ENCODE measurements around the gene MAGOH.
A peak's percentile ranks its signal among the peaks of the same experiment; 100 is the strongest.
"Not testable (repeated sequence)": the region's sequence is repeated elsewhere in the genome, so short reads cannot be mapped to it uniquely, and the experiment has no call there.

Gene MAGOH

GRCh38 chr1:53187401-53187800 lies 50.9 kb downstream of the MAGOH start:
- DNase-seq (ENCODE audit: low read depth in 3 of 3) = no peak

- no peak for DNase-seq (ENCODE audit: low read depth in 3 of 3)
Observed at GRCh38 chr1:53186533-53186932, 51.8 kb downstream of the MAGOH start.

GRCh38 chr1:53185955-53186297 lies 52.4 kb downstream of the MAGOH start:
- not testable (repeated sequence) for DNase-seq (ENCODE audit: low read depth in 3 of 3)

GRCh38 chr1:53183095-53183990 lies 55.0 kb downstream of the MAGOH start:
- DNase-seq (ENCODE audit: low read depth in 3 of 3) = no peak

- DNase-seq (ENCODE audit: low read depth in 3 of 3) = no peak
Observed at GRCh38 chr1:53182716-53183094, 55.6 kb downstream of the MAGOH start.

GRCh38 chr1:53182111-53182593 lies 56.2 kb downstream of the MAGOH start:
- peak; percentile 64 to 78 (median 69) for DNase-seq (ENCODE audit: low read depth in 3 of 3)

GRCh38 chr1:53180951-53181350 lies 57.4 kb downstream of the MAGOH start:
- no peak for DNase-seq (ENCODE audit: low read depth in 3 of 3)

GRCh38 chr1:53180226-53180625 lies 58.1 kb downstream of the MAGOH start:
- DNase-seq (ENCODE audit: low read depth in 3 of 3) = no peak
